Measurements from ENCODE around the gene MT1G. TPM values are rescaled to one million over a fixed set of nuclear protein-coding genes. Genes with fewer than 3 reads are reported as not detected.

MT1G gene
- polyA plus RNA-seq, 2 of the 4 experiments (the other 2 are of a cell fraction): not detected

DNA sequence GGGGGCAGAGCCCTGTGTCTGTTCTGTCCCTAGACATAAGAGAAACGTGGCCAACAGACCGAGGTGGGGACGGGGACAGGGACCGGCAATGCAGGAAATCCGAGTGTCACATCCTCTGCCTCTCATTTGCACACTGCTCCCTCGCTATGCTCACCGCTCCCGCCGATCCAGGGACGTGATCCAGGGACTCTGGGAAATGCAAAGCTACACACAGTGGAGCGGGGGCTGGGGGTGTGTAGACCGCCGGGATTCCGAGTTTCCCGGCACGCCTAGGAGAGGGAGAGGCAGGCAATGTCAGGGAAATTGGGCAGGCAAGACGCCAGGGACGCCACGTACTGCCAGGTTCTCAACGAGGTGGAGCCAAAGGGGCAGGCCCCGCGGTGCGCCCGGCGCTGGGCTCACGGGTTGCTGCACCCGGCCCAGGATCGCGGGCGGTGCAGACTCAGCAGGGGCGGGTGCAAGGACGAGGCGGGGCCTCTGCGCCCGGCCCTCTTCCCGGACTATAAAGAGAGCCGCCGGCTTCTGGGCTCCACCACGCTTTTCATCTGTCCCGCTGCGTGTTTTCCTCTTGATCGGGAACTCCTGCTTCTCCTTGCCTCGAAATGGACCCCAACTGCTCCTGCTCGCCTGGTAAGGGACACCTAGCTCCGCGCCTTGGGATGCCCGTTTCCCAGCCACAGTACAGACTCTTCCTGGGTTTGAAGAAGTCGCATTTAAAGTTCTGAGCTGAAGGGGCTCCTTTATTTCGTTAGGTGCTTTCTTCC lies 14.3 kb upstream of the MT1G start, which contains the start of gene MT1X:
MT1X (plus strand) TSS at position 532 of the 764 bp plus-strand sequence; CDS start at position 603, 71 bp downstream.
- ChIA-PET POLR2A (interaction anchor here (0.6 to 6.5 kb wide), 17 partner anchors 10 to 231 kb away, joined by 3 to 185 read pairs (median 5); partner anchors contain the start of genes MT1F, MT2A, NUDT21 and OGFOD1), CTCF (interaction anchor here (0.7 to 6.2 kb wide), 5 partner anchors 8 to 81 kb away, joined by 4 to 42 read pairs (median 5); partner anchors contain the start of gene MT2A)
- Histone ChIP-seq H3K4me2 (peak within 1 kb of the TSS; percentile 88), H3K9me3 (peaks cover 4% of the 10 kb centered on the region; the same call in 1 of the 3 replicates), H3K27ac (peak within 1 kb of the TSS; percentile 84 to 85), H3K4me3 (peak within 1 kb of the TSS; percentile 60), H3K4me1 (peaks cover 9% of the 10 kb centered on the region; the same call in 2 of the 3 replicates)
- FAIRE-seq (no peak), DNase-seq (ENCODE audit: low read depth in 1 of 2, low spot score in 1 of 2) (peak; percentile 85 to 89), ATAC-seq (peak; percentile 96 to 99)
- WGBS (ENCODE audit: missing lambda C conversion rate): 2% methylated on average over 40 of the region's 49 CpGs
- TF ChIP-seq HOXB13 (CRISPR knock-in tag; IDR thresholded peaks at IDR 0.05; ENCODE audit: low read depth) (no peak), HES2 (IDR thresholded peaks at IDR 0.05) (no peak), MAFK (IDR thresholded peaks at IDR 0.05; ENCODE audit: partially characterized antibody) (peak; percentile 85), FOSL2 (IDR thresholded peaks at IDR 0.05) (no peak), FOSL2 (CRISPR knock-in tag; IDR thresholded peaks at IDR 0.05) (no peak), ZC3H11A (IDR thresholded peaks at IDR 0.05) (no peak), HEYL (CRISPR knock-in tag; IDR thresholded peaks at IDR 0.05) (no peak), E2F6 (IDR thresholded peaks at IDR 0.05; ENCODE audit: borderline replicate concordance, low read depth) (peak; percentile 52; the same call in 1 of the 2 replicates), RNF2 (IDR thresholded peaks at IDR 0.05; ENCODE audit: borderline replicate concordance, low read depth) (no peak), RARB (CRISPR knock-in tag; IDR thresholded peaks at IDR 0.05) (no peak), NPAS2 (CRISPR knock-in tag; IDR thresholded peaks at IDR 0.05; ENCODE audit: borderline replicate concordance) (no peak), REST (IDR thresholded peaks at IDR 0.05) (no peak), HDAC2 (IDR thresholded peaks at IDR 0.05) (no peak), USF2 (IDR thresholded peaks at IDR 0.05) (no peak), ESRRA (IDR thresholded peaks at IDR 0.05; ENCODE audit: borderline replicate concordance, low read length) (no peak), BCL3 (IDR thresholded peaks at IDR 0.05) (peak; percentile 92), CHD2 (IDR thresholded peaks at IDR 0.05; ENCODE audit: low read length, partially characterized antibody) (no peak), HOXA7 (CRISPR knock-in tag; IDR thresholded peaks at IDR 0.05) (no peak), CEBPB (IDR thresholded peaks at IDR 0.05) (no peak), EHMT2 (IDR thresholded peaks at IDR 0.05; ENCODE audit: low read depth) (no peak), RCOR1 (IDR thresholded peaks at IDR 0.05; ENCODE audit: low read depth, low read length) (no peak), MAZ (IDR thresholded peaks at IDR 0.05; ENCODE audit: borderline replicate concordance, low read depth, low read length) (no peak), TFCP2L1 (CRISPR knock-in tag; IDR thresholded peaks at IDR 0.05) (no peak), EP300 (IDR thresholded peaks at IDR 0.05) (no peak), CBX2 (IDR thresholded peaks at IDR 0.05; ENCODE audit: borderline replicate concordance, low read depth) (no peak), TP53 (CRISPR knock-in tag; IDR thresholded peaks at IDR 0.05) (no peak), JUN (IDR thresholded peaks at IDR 0.05) (peak; percentile 85 to 87), MYC (IDR thresholded peaks at IDR 0.05; ENCODE audit: borderline replicate concordance, low read length) (peak; percentile 58; the same call in 1 of the 2 replicates), ZFP36 (IDR thresholded peaks at IDR 0.05; ENCODE audit: borderline replicate concordance, partially characterized antibody) (no peak), SMC3 (IDR thresholded peaks at IDR 0.05) (no peak), FOSB (CRISPR knock-in tag; IDR thresholded peaks at IDR 0.05) (no peak), EHF (CRISPR knock-in tag; IDR thresholded peaks at IDR 0.05) (no peak), RAD21 (conservative IDR thresholded peaks at IDR 0.05 in 1 of 2, IDR thresholded peaks at IDR 0.05 in 1 of 2) (no peak)
- TF ChIP-seq, protein P1, sequence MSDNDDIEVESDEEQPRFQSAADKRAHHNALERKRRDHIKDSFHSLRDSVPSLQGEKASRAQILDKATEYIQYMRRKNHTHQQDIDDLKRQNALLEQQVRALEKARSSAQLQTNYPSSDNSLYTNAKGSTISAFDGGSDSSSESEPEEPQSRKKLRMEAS (IDR thresholded peaks at IDR 0.05): peak; percentile 84

Data from A549 (cell line).